Eye (tissue), 1 donor: ENCODE results near the gene RAD1.
"Not testable (repeated sequence)": the region's sequence is repeated elsewhere in the genome, so short reads cannot be mapped to it uniquely, and the experiment has no call there.

ENCODE experiments used
- DNase-seq: peaks from one replicate; pipeline ENCODE4 v3.0.0-alpha.2; 2015

Gene RAD1, protein sequence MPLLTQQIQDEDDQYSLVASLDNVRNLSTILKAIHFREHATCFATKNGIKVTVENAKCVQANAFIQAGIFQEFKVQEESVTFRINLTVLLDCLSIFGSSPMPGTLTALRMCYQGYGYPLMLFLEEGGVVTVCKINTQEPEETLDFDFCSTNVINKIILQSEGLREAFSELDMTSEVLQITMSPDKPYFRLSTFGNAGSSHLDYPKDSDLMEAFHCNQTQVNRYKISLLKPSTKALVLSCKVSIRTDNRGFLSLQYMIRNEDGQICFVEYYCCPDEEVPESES

DNA sequence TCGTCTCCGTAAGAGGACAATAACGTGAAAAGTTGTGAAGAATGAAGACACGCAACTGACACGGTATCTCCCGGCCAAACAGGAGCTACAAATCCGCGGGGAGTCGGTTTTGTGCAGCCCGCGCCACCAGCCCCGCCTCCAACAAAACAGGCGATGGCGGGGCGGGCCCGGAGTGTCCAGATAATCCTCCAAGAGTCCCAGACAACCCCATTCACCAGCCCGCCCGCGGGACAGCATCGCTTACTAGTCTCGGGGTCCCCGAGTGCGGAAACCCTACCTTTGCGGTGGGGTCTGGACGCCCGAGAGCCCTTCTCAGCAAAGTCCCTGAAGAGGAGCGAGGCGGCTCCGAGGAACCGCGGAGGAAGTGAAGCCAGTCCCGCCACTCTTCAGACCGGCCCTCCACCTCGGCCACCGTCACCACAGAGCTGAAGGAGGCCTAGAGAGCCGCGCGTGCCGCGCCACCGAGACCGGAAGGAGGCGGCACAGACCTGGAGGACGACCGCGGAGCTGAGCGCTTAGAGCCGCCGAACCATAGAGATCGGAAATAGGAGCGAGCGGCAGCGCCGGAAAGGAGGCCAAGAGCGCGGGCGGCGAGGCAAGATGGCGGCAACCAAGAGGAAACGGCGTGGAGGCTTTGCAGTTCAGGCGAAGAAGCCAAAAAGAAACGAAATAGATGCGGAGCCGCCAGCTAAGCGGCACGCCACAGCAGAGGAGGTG lies at the start of gene RAD1, which contains the start of gene BRIX1:
Gene RAD1 (minus strand): TSS at position 366 of the 717 bp plus-strand sequence. CDS start 612 bp downstream, outside the sequence.
Gene BRIX1 (plus strand): TSS at position 573 of the 717 bp plus-strand sequence. CDS start 28 bp downstream, at position 601.
- peak; percentile 98 for DNase-seq

DNA sequence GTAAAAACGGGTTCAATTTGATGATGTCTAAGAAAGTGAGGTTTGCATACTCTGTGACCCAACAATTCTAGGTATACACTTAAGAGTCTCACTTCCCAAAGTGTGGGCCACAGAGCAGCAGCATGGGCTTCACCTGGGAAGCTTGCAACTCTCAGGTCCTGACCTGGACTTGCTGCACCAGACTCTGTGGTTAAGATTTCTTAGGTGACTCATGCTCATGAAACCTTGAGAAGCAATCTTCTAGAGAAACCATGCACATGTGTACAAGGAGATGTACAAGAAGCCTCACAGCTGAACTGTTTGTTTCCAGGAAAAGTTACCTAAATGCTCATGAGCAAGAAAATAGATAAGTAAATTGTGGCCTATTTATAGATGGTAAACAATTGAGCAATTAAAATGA lies 44.0 kb upstream of the RAD1 start:
- DNase-seq, result no peak

DNA sequence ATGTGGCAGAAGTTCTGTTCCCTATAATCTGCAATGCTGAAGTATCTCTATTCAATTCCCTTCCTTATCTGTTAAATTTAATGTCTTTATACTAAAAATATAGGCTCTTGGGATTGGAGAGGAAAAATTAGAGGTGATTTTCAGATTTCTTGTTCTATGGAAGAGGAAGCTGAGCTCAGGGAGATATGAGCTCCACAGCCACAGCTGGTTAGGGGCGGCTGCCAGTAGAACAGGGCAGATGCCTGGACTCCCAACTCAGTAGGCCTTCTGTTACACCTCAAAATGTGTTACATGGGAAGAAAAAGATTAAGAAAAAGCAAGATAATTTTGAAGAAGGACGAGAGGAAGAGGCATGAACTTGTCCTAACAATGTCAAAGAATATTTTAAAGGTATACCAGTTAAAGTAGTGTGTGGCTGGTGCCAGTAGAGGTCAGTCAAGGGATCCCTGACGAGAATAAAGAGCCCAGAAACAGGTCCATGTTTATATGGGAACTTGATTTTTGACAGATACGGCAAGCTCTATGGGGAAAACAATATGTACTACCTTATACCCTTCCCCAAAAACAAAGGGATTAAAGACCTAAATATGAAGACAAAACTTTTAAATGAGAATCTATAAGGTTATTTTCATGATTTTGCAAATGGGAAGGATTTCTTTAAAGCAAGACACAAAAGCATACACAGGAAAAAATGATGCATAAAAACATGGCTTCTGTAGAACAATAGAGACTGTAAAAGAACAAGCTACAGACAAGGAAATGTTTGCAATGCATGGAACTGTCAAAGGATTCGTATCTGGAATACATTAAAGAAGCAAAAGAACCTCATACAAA lies 42.8 kb upstream of the RAD1 start:
- peak; percentile 53 for DNase-seq

DNA sequence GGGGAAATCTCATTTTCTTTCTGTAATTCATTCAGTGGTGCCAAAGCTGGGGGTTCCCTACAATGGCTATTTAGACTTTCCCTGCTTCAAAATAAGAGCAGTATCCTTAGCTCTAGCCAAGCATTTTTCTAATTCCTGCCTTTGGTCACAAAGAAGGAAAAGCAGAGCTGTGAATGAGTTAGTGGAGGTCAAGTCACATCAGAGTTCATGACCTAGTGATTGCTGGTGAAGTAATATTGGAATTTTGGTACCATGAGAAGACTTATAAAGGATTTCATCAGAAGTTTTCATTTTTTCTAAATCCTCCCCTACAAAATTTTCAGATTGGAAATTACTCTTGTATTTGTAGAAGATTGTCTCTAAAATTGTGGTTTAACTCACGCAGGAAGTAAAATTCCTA lies 42.0 kb upstream of the RAD1 start:
- no peak for DNase-seq

DNA sequence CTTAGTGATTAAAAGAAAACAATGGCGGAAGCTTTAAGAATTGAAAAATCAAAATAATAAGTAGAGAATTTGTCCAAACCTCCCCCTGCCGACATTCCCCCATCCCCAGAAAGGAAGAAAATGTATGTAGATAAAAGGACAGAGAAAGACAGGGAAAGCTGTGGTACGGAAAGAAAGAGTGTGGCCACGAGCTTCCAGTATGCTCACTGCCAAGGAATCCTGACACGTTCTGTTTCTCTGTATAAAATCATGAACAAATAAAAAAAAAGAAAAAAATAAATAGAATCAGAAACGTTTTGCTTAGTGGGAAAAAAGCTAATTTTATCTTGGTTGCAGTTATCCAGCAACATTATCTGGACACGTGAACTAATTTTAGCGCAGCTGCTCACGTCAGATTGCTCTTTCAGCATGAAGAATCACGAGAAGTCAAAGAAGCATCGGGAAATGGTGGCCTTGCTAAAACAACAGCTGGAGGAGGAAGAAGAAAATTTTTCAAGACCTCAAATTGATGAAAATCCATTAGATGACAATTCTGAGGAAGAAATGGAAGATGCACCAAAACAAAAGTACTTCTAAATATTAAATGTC lies 29.2 kb upstream of the RAD1 start:
- no peak for DNase-seq

DNA sequence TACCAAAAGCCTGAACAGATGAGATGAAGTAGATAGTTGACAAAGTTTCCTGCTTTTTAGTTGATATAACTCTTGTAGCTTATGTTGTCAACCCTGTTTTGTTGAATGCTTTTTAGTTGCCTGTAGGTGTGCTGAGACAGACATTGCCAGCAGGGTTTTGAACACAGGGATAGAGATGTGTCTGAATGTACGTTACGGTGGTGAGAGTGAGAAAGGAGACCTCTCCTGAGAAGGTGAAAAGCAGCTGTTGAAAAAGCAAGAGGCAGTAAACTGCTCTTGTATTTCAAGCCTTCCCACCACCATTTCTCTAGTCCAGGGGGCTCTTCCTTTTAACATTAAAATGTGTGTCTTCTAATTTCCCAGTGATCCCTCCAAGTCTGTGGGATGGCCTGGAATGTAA lies 28.7 kb upstream of the RAD1 start:
- no peak for DNase-seq

DNA sequence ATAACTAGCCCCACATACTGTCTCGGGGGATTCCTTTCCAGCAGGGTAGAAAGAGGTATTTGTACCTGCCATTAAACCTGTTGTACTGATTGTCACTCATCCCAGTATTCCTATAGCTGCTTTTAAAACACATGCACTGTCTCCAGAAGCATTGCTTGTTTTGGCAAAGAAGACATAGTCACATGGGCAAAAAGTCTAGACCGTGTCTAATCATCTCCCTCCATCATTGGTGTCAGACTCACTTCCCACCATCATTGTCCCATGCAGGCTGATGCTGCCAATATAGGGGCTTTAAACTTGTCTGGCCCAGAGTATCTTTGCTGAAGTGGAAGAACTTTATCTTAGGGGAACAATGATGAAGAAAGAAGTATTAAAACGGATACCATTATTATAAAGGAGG lies 26.6 kb upstream of the RAD1 start:
- DNase-seq, result no peak

DNA sequence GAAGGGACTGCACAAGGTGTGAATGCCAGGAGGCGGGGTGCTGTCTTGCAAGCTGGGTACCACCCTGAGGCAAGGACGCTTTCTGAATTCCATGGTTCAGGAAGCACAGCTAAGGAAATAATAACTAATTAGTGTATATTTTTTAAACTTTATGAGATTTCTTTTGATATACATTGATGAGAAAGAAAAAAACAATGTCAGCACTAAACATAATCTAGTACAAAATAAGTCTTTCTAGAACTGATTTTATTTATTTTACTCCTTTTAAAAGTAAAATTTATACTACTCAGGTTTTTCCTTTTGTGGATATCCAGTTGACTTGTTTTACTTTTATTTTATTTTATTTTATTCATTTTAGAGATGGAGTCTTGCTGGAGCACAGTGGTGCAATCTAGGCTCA lies 17.6 kb upstream of the RAD1 start:
- DNase-seq, result no peak

DNA sequence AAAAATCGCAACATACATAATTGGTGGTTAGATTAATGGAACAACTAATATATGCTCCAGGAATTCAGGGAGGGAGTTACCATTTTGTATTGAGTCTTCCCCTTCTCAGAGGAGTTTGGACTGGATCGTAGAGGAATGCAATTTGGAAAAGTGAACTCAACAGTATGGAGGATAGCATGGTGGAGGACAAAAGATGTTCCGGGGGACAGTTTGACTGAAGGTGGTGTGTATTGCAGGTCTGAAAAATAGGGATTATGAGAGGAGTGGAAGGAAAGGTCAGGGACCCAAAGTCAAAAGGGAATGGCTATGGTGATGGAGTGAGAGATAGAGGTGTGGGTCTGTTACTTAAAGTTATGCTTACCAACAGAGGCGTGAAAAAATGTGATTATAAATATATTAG lies 15.6 kb upstream of the RAD1 start:
- no peak for DNase-seq

DNA sequence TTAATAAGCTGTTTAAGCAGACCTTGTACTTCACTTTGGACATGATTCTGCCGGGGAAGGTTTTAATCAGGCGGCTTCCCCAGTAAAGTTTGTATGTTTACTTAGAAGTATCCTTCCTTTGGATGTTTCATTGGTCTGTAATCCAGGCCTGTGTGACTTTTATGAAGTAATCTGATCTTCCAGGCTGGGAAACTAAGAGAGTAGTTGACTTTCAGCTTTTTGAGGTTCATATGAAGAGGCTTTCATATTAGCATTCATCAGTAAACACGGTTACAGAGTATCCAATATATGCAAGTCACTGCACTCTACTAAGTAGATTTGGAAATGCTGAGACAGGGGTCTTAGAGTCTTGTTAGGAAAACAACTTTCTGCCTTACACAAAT lies 15.1 kb upstream of the RAD1 start:
- no peak for DNase-seq

DNA sequence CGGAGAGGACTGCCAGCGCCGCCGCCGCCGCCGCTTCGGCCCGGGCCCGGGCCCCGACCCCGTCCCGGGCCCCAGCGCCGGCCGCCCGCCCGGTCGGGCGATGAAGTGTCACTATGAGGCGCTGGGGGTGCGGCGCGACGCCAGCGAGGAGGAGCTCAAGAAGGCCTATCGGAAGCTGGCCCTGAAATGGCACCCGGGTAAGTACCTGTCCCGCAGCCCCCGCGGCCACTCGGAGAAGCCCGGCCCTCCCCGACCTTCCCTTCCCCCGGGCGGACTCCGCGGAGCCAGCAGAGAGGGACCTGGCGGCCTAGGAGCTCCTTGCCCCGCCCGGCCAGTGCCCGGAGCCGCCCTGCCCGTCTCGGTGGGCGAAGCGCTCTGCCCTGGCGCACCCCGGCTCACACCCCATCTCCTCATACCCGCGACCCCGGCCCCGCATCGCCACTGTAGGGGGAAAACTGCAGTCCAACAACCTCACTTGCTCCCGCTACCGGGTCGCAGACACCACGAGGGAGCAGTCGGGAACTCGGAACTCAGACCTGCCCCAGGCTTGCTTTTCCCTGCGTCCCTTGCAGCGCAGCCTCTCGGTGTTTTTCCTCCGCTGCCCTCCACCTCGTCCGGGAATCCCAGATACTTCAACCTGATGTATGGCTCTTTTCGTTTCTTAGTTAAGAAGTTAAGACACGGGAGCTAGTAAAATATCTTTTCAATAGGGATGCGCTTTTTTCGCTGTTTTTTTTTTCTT lies 14.6 kb upstream of the RAD1 start:
- peak; percentile 90 for DNase-seq

DNA sequence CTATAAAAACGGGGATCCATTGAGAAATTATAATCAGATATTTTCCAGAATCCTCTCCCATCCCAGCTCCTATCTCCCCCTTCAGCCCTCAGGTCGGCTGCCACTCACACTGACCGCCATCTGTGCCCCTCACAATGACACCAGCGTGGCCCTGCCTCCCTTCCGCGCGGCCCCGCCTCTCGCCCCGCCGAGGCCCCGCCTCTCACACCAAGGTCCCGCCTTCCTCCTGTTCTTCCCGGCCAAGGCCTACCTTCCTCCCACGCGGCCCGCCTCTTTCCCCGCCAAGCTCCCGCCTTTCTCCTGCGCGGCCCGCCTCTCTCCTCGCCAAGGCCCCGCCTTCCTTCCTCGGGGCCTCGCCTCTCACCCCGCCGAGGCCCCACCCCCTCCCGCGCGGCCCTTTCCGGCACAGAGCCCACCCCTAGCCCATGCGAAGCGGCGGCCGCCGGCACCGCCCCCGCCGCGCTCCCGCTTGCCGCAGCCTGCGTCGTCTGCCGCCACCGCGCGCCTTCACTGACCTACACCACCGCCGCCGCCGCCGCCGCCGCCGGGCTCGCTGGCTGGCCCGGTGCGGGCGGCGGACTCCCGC lies 13.9 kb upstream of the RAD1 start, which contains the start of gene DNAJC21:
Gene DNAJC21 (plus strand): TSS at position 426 of the 586 bp plus-strand sequence. CDS start 261 bp downstream, outside the sequence.
- peak; percentile 99 for DNase-seq

DNA sequence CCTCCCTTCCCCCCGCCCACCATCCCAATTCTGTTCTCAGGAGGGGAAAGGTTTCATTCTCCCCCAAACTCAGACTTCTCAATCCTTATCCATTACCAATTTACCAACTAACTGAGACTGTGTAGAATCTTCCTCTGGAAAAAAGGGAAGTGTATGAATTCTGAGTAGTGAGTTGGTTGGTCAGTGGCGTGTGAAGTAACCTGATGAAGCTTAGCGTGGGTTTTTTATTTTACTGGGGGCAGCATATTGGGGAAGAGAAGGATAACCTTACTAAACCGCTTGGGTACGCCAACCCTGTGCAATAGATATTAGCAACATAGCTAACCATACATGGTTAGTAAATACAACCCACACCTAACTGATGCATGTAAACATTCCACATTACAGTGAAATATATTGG lies 13.0 kb upstream of the RAD1 start:
- peak; percentile 14 for DNase-seq

DNA sequence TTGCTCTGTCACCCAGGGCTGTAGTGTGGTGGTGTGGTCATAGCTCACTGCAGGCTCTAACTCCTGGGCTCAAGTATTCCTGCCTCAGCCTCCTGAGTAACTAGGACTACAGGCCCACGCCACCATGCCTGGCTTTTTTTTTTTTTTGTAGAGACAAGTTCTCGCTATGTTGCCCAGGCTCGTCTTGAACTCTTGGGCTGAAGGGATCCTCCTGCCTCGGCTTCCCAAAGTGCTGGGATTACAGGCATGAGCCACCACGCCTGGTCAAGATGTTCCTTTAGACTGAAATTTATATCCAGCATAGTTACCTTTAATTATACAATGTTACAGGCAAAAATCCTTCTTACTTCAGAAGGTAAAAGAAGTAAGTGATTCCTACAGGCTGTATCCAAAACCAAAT lies 12.5 kb upstream of the RAD1 start:
- DNase-seq, result no peak

DNA sequence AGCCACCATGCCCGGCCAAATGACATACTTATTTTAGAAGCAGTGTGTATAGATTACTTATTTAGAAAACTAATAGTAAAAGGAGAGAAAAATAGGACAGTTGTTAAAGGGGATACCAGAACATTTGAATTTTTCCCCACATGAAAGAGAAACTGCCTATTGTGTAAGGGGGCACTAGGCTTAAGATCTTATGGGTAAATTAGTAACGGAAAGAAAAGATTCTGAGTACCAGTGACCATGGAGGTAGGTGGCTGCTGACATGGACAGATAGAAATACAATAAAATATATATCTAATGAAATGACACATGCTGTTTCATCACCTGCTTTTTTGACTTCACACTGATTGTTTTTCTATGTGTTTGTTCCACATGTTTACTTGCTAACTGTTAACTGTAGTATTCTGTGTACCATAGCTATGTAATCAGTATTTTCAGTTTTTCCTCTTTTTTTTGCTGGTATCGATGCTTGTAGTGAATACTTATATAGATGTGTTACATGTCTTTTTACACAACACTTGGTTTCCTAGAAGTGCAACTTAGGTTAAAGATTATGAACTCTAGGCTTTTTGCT lies 11.1 kb upstream of the RAD1 start:
- DNase-seq, result no peak

DNA sequence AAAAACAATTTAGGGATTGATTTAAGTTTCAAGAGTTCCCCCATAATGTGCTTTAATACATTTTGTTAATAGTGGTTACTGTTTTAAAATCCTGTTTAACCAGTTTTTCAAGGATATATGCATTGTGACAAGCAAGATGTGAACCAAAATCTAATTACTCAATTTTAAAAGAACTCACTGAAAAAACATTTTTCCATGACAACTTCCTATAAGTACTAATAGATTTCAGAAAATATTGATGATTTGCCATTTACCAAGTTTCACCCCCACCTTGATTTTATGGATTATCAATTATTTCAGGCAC lies 9.1 kb upstream of the RAD1 start:
- DNase-seq, result no peak

DNA sequence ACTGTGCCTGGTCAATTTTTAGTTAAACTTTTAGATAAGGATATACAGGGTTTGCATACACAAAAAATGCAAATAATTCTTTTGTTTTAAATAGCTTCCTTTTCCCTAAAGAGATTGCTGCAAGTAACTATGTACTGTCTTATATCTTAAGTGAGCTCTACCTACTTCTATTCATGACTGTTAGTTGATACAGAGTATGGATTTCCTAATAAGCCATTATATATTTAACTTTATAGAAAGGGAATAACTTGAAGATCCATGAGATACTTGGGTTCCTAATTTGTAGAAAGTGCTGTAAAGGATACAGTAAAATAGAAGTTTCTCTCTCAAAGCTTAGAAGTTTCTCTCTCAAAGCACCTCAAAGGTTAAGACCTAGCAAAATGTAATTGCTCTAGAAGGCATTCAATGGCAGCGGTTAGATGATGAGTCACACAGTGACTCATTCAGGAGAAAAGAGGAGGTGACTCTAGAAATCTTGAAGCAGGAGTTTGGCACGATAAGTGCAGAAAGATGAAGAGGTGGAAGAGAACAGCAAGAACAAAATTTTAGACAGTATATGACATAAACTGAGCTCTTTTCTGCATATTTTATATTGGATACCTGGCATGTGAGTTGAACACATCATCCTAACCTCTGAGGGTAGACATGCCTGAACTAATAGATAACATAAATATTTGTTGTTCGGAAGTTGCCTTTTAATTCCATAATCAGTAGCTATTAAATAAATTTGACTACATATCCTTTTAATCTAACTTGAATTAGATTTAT lies 8.6 kb upstream of the RAD1 start:
- no peak for DNase-seq

DNA sequence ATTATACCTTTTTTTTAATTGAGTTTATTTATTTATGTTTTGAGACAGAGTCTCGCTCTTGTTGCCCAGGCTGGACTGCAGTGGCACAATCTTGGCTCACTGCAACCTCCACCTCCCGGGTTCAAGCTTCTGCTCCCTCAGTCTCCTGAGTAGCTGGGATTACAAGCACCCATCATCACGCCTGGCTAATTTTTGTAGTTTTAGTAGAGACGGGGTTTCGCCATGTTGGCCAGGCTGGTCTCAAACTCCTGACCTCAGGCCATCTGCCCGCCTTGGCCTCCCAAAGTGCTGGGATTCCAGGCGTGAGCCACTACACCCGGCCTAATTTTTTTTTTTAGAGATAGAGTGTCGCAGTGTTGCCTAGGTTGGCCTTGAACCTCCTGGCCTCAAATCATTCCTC lies 8.0 kb upstream of the RAD1 start:
- not testable (repeated sequence) for DNase-seq

DNA sequence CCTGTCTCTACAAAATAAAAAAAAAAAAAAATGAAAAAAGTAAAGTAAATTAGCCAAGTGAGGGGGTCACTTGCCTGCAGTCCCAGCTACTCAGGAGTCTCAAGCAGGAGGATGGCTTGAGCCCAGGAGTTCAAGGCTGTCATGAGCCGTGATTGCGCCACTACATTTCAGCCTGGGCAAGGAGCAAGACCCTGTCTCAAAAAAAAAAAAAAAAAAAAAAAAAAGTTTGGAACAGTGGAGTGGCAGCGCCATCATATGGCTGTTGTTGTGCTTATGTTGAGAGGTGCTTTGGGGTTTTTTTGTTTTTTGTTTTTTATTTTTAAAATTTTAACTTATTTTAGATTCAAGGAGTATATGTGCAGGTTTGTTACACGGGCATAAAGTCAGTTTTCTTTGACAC lies 3.8 kb upstream of the RAD1 start:
- no peak for DNase-seq

DNA sequence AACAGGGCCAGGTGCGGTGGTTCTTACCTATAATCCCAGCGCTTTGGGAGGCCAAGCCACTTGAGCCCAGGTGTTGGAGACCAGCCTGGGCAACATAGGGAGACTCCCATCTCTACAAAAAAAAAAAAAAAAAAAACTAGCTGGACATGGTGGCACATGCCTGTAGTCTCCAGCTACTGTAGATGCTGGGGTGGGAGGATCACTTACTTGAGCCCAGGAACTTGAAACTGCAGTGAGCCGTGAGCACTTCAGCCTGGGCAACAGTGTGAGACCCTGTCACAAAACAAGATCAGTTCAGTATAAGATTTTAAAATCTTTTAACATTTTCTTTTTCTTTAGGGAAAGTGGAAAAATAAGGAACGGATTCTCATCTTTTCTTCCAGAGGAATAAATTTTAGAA lies 2.7 kb upstream of the RAD1 start:
- DNase-seq, result no peak

DNA sequence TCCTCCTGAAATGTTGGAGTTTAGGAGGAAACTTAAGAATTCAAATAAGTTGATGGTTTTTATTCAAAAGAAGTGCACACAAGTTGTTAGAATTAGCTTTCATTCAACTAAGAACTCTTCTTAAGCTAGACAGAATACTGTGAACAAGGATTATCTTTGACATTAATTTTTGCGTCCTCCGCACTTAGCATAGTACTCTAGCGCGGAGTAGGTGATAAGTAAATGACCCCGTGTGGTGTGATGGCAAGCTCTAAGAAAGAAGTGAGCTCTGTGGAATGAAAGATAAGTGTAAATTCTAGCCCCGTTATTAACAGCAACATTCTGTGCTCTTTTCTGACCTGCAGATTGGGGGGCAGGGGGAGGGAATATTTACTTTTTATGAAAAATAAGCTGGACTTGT lies 1.2 kb upstream of the RAD1 start:
- no peak for DNase-seq
